ENCODE measurements around the gene XYLT1.

XYLT1 gene

DNA sequence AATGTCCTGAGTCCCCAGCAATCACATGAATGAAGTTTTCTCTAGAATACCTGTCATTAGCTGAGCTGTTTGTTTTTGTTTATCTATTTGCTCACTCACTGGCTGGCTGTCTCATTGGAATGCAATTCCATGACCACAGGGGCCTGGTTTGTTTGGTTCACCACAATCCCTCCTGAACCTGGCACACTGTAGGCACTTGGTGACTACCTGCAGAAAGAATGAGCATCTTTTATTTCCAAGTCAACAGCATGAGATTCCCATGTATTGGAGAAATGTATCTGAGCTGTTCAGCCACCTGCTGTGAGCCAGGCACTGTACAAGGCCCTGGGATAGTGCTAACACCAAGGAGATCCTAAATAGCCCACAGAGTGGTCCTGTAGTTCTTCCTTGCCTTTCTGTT lies 345.1 kb downstream of the XYLT1 start:
- no peak for DNase-seq

- no peak for DNase-seq
Measured at GRCh38 chr16:17117906-17118577, 352.7 kb downstream of the XYLT1 start.

- no peak for DNase-seq
Measured at GRCh38 chr16:17116595-17117322, 354.0 kb downstream of the XYLT1 start.

GRCh38 chr16:17109413-17109812 lies 361.3 kb downstream of the XYLT1 start:
- DNase-seq = no peak

DNA sequence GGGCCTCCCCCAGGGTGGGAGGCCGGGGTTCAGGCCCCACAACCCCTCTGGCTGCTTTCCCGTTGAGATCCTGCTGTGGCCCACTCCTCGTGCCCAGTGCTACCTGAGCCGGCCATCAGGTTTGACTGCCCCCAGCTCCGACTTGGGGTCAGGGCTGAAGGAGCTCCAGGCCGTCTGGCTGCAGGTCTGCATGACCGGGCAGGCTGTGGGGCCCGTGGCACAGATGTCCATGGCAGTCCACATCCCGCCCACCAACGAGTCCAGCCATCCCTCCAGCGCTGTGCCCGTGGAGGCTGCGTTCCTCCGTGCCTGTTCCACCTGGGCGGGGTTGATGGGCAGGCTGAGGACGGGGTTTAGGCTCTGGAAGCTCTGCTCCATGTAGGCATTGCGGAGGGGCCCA lies 362.2 kb downstream of the XYLT1 start:
- DNase-seq = no peak

DNA sequence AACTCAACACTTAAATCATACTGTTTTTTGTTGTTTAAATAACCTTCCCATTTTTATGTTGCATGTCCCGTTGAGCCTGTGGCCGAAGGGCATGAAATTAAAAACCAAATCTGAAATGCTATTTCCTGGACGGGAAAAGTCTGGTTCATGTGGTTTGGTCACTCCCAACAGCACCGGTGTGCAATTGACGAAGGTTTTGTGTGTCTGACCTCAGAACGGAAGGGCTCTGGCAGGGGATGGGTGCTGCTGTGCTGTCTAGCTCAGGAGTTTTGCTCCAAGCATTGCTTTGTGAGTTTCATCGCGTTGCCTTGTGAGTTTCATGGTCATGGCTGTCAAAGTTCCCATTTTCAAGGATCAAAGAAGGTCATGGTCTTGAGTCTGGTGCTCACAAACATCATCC lies 363.3 kb downstream of the XYLT1 start:
- DNase-seq = no peak

DNA sequence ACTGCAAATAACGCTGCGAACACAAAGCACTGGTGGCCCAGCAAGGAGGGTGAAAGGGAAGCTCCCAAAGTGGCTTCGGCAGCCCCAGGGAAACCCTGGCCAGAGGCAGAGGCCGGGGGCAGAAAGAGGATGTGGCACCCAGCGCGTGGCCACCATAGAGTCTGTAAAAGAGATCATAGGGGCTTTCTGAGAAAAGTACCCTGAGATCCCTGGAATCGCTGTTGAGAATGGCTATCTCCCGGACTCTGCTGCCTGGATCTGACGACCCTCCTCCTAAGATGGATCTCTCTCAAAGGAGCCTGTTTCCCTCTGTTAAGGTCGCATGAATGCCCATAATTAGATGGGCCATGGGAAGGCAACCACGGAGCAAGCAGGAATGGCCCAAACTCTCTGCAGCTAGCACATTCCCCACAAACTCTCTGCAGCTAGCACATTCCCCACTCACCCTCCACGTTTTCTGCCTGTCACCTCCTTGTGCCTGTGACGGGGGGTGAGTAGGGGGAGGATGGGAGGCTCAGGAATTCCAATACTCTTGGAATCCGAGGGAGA lies 364.4 kb downstream of the XYLT1 start:
- no peak for DNase-seq

DNA sequence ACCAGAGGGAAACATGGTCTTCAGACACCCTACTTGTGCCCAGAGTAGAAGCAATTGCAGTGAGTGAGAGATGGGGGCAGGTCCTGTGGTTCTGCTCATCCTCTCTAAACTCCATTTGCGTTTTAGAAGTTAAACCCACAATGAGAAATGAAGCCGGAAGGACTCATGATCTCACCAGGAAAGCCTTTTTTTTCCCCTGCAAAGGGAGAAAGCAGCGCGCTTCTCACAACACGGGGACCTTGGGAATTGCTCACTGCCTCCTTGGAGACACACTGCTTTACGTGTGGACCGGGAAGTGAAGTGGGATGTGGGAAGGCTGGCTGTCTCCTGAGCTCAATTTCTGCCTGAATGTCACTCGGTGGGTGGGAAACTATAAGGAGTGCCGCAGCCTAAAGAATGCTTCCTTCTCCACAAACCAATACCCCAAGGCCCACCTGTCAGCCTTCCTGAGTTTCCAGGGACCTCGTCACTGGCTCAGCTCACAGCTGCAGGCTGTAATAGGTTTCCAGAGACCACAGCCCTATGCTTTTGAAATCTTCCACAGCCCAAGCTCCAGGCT lies 365.4 kb downstream of the XYLT1 start:
- no peak for DNase-seq

DNA sequence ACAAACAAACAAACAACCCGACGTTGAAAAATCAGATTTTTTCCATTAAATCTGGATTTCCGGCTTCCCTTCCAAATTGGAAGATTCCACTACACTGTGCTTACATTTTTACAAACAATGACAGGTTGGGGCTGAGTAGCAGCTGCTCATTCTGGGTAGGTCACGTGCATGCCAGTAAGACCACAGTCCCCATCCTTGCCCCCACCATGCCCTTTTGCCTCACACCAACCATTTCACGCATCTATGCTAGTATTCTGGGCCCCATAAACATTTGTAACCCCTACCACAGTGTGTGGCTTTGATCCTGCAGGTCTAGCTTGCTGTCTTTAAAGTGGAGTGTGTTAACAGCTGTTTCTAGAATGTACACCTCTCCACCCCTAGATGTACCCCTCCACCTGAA lies 366.1 kb downstream of the XYLT1 start:
- no peak for DNase-seq

- no peak for DNase-seq
Measured at GRCh38 chr16:17103216-17103615, 367.5 kb downstream of the XYLT1 start.

DNA sequence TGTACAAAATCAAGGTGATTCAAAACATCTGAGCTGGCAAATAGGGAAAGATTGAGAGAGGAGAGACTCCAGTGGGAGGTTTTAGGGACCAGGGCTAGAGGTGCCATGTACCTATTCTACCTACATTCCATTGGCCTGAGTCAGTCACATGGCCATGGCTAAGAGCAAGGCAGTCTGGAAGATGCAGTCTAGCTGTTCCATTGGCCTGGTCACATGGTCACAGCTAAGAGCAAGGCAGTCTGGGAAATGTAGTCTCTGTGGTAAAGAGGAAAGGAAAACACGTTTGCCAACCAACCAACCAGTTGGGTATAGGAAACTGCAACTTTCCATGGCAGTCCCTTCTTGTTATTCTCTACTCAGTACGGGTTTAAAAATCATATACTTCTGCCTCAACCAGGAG lies 369.1 kb downstream of the XYLT1 start:
- DNase-seq = no peak

DNA sequence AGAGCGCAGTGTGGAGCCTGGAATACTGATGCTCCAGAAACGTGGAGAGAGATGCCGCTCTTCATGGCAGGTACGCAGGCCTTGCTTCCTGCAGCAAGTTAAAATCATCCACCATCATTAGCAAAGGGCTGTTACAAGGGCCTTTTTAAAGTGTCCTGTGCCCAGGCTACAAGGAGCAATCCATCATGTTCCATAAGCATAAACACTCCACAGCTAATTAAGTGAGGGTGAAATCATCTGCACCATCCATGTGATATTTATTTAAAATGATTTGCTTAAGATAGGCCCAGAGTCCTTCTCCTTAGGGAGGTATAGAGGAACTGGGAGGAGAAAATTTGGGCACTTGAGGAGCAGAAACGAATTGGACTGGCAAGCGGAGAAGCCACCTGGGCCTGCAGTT lies 372.1 kb downstream of the XYLT1 start:
- no peak for DNase-seq

- DNase-seq = no peak
Measured at GRCh38 chr16:17084130-17084529, 386.6 kb downstream of the XYLT1 start.

GRCh38 chr16:17083628-17084027 lies 387.1 kb downstream of the XYLT1 start:
- DNase-seq = no peak

DNA sequence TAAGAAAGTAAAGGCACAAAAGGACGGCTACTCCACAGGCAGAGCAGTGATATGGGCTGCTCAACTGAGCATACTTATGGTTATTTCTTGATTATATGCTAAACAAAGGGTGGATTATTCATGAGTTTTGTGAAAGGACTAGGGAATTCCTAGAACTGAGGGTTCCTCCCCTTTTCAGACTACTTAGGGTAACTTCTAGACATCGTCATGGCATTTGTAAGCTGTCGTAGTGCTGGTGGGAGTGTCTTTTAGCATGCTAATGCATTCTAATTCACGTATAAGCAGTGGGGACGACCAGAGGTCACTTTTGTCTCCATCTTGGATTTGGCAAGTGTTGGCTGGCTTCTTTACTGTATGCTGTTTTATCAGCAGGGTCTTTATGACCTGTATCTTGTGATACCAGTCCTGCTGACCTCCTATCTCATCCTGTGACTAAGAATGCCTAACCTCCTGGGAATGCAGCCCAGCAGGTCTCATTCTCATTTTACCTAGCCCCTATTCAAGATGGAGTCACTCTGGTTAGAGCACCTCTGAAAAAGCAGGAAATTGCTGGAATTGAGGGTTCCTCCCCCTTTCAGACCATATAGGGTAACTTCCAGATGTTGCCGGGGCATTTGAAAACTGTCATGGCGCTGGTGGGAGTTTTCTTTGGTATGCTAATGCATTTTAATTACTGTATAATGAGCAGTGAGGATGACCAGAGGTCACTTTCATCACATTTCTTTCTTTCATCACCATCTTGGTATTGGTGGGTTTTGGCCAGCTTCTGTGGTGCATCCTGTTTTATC lies 388.5 kb downstream of the XYLT1 start:
- DNase-seq = no peak

GRCh38 chr16:17080105-17080504 lies 390.7 kb downstream of the XYLT1 start:
- no peak for DNase-seq

- no peak for DNase-seq
Measured at GRCh38 chr16:17078931-17079631, 391.7 kb downstream of the XYLT1 start.

GRCh38 chr16:17076818-17077498 lies 393.8 kb downstream of the XYLT1 start:
- no peak for DNase-seq

DNA sequence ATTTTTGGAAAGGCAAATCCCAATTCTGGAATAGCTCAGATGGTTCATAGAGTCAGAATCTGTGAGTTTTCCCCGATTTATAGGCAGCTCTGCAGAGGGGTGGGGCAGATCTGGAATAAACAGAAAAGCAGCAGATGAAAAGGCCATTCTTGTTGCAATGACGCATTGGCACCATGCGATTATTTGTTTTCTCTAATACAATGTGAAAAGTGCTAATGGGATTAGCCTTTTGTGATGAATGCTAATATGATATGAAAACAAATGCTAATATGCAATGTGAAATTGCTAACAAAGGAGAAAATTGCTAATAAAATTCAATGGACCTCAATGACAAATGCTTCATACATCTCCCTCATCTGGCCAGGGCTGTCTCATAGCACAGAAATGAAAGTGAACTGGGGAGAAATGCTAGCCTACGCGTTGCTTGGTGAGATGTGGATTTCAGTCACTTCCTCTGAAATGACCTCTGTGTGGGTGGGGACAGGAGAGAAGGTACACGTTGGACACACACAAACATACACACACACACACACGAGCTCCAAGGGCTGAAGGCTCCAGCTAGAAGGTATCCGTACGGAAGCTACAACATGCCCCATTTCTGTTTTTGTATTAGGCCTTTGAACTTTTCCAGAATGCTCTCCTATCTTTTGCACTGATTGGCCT lies 394.5 kb downstream of the XYLT1 start:
- DNase-seq = no peak

GRCh38 chr16:17072104-17072503 lies 398.7 kb downstream of the XYLT1 start:
- DNase-seq = no peak

- DNase-seq = peak; percentile 74
Measured at GRCh38 chr16:17070882-17071592, 399.7 kb downstream of the XYLT1 start.

Measured in stimulated activated CD4-positive, alpha-beta T cell treated with anti-CD3 and anti-CD28 coated beads, Interleukin-12 subunit alpha, Interleukin-12 subunit beta, amount 100 ng/mL, for 4 hours (primary cell).